GM20431 (cell line): Measurements from ENCODE around the gene CADM1.
"Not testable (repeated sequence)": the region's sequence is repeated elsewhere in the genome, so short reads cannot be mapped to it uniquely, and the experiment has no call there.

Source experiments
- in situ Hi-C: fragments of 300-500 bp; cut with MseI, MboI; formaldehyde crosslinking; loops from one replicate; pipeline ENCODE4 v1.15.0; 2020; ENCODE audit warnings: low sequenced_read_pairs; ENCODE audit not compliant: unreplicated experiment

CADM1 gene

GRCh38 chr11:115488945-115489344, 15.3 kb downstream of the CADM1 start:
- in situ Hi-C loops: no loop called here

GRCh38 chr11:115481528-115481927, 22.7 kb downstream of the CADM1 start:
- in situ Hi-C loops: no loop called here

GRCh38 chr11:115480611-115481010, 23.6 kb downstream of the CADM1 start:
- in situ Hi-C loops: no loop called here

- in situ Hi-C loops: no loop called here
Measured at GRCh38 chr11:115477410-115477809, 26.8 kb downstream of the CADM1 start.

GRCh38 chr11:115476463-115477286, 27.5 kb downstream of the CADM1 start:
- in situ Hi-C loops: no loop called here

GRCh38 chr11:115475564-115475963, 28.7 kb downstream of the CADM1 start:
- in situ Hi-C loops: no loop called here

- in situ Hi-C loops: not testable (repeated sequence)
Measured at GRCh38 chr11:115474306-115474705, 29.9 kb downstream of the CADM1 start.

- in situ Hi-C loops: no loop called here
Measured at GRCh38 chr11:115473167-115473566, 31.0 kb downstream of the CADM1 start.

GRCh38 chr11:115471367-115471766, 32.8 kb downstream of the CADM1 start:
- in situ Hi-C loops: no loop called here

- in situ Hi-C loops: no loop called here
Measured at GRCh38 chr11:115470928-115471327, 33.3 kb downstream of the CADM1 start.

GRCh38 chr11:115469361-115469760, 34.9 kb downstream of the CADM1 start:
- in situ Hi-C loops: no loop called here

- in situ Hi-C loops: no loop called here
Measured at GRCh38 chr11:115466122-115466521, 38.1 kb downstream of the CADM1 start.

- in situ Hi-C loops: no loop called here
Measured at GRCh38 chr11:115464269-115464668, 39.9 kb downstream of the CADM1 start.

GRCh38 chr11:115463606-115464005, 40.6 kb downstream of the CADM1 start:
- in situ Hi-C loops: no loop called here

- in situ Hi-C loops: no loop called here
Measured at GRCh38 chr11:115462757-115463156, 41.5 kb downstream of the CADM1 start.

GRCh38 chr11:115462004-115462541, 42.1 kb downstream of the CADM1 start:
- in situ Hi-C loops: no loop called here

- in situ Hi-C loops: no loop called here
Measured at GRCh38 chr11:115460512-115460911, 43.7 kb downstream of the CADM1 start.

- in situ Hi-C loops: no loop called here
Measured at GRCh38 chr11:115459563-115459962, 44.7 kb downstream of the CADM1 start.

GRCh38 chr11:115458877-115459276, 45.3 kb downstream of the CADM1 start:
- in situ Hi-C loops: no loop called here

- in situ Hi-C loops: no loop called here
Measured at GRCh38 chr11:115456019-115456418, 48.2 kb downstream of the CADM1 start.

- in situ Hi-C loops: no loop called here
Measured at GRCh38 chr11:115455613-115456012, 48.6 kb downstream of the CADM1 start.

- in situ Hi-C loops: no loop called here
Measured at GRCh38 chr11:115454525-115454924, 49.7 kb downstream of the CADM1 start.
